ENCODE results near the gene PILRA. TPM values are rescaled to one million over a fixed set of nuclear protein-coding genes. Genes with fewer than 3 reads are reported as not detected.

The PILRA gene
- total and polyA plus RNA-seq, 4 donors = 9.9 to 122 (median 27.5) TPM

DNA sequence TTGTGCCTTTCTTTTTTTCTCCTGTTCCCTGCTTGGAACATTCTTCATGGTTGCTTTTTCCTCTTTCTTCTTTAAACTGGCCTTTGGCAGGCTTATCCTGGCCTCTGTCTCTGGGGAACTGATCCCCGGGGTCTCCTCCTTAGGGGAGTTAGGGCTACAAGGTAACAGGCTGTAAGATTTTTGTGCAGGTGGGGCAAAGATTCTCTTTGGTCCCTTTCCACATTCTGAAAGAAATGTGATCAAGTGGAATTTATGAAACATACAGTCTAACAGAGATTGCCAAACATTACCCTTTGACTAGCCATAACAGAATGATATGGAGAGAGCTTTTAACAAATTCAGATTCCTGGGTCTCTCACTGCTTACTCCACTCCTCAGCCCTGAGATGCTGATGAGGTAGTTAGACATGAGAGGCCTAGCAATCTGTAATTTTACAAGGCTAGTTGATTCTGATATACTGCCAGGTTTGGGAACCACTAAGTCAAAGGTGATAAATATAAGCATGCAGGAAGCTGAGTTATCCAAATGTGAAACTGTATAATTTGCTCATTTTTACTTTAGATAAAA lies 46.5 kb downstream of the PILRA start:
- H3K27me3 ChIP-seq (ENCODE audit: control insufficient read depth in 3 of 3, insufficient read depth in 3 of 3, low read length in 2 of 3) = no peaks in the 10 kb centered on the region
- ATAC-seq (ENCODE audit: insufficient read depth, low FRiP score) (no peak), DNase-seq (no peak)
- 84 to 96% methylated on average over 1 of the region's 1 CpG for WGBS, 2 donors
- H3K4me1 ChIP-seq (ENCODE audit: control insufficient read depth in 5 of 5, insufficient read depth in 5 of 5, low read length in 5 of 5) = no peaks in the 10 kb centered on the region
- peaks cover 0 to 2% (median 0%) of the 10 kb centered on the region in 4 donors for H3K36me3 ChIP-seq (ENCODE audit: control insufficient read depth in 4 of 4, insufficient read depth in 4 of 4, low read length in 4 of 4)
- no peak overlapping the region for H3K27ac ChIP-seq (ENCODE audit: low read depth in 1 of 2, low read length in 1 of 2)
- no peaks in the 10 kb centered on the region for H3K9me3 ChIP-seq (ENCODE audit: control insufficient read depth in 4 of 4, insufficient read depth in 3 of 4, low read length in 3 of 4)
- TF ChIP-seq, protein P1, sequence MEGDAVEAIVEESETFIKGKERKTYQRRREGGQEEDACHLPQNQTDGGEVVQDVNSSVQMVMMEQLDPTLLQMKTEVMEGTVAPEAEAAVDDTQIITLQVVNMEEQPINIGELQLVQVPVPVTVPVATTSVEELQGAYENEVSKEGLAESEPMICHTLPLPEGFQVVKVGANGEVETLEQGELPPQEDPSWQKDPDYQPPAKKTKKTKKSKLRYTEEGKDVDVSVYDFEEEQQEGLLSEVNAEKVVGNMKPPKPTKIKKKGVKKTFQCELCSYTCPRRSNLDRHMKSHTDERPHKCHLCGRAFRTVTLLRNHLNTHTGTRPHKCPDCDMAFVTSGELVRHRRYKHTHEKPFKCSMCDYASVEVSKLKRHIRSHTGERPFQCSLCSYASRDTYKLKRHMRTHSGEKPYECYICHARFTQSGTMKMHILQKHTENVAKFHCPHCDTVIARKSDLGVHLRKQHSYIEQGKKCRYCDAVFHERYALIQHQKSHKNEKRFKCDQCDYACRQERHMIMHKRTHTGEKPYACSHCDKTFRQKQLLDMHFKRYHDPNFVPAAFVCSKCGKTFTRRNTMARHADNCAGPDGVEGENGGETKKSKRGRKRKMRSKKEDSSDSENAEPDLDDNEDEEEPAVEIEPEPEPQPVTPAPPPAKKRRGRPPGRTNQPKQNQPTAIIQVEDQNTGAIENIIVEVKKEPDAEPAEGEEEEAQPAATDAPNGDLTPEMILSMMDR (IDR thresholded peaks at IDR 0.05; ENCODE audit: control extremely low read depth, extremely low read depth) = no peak
- H3K9ac ChIP-seq (ENCODE audit: insufficient read depth in 1 of 2, low read length in 2 of 2) = no peak overlapping the region
- H3K4me3 ChIP-seq = no peak overlapping the region

DNA sequence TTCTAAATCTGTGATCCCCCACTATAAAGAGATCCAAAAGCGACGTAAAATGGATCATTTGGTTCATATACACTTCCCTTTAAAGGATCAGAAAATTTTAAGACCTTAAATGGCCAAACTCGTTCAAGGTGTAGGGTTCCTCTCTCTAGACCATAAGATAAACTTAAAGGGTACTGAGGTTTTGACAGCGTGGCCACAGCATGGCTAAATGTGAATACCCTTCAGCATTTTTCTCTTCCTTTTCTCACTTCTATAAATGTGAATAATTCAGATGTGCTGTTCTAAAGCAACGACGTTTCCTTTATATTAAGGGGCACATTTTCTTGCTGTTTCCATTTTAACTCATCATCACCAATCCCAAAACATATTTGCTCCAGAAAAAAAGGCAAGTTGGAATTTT lies 50.0 kb downstream of the PILRA start:
- Histone ChIP-seq H3K36me3 (ENCODE audit: control insufficient read depth in 4 of 4, insufficient read depth in 4 of 4, low read length in 4 of 4) (peaks cover 0 to 2% (median 0%) of the 10 kb centered on the region in 4 donors), H3K9ac (ENCODE audit: insufficient read depth in 1 of 2, low read length in 2 of 2) (no peak overlapping the region), H3K4me3 (no peak overlapping the region), H3K27ac (ENCODE audit: low read depth in 1 of 2, low read length in 1 of 2) (no peak overlapping the region), H3K27me3 (ENCODE audit: control insufficient read depth in 3 of 3, insufficient read depth in 3 of 3, low read length in 2 of 3) (no peaks in the 10 kb centered on the region), H3K4me1 (ENCODE audit: control insufficient read depth in 5 of 5, insufficient read depth in 5 of 5, low read length in 5 of 5) (peaks cover 0 to 4% (median 0%) of the 10 kb centered on the region in 5 donors), H3K9me3 (ENCODE audit: control insufficient read depth in 4 of 4, insufficient read depth in 3 of 4, low read length in 3 of 4) (no peaks in the 10 kb centered on the region)
- ATAC-seq (ENCODE audit: insufficient read depth, low FRiP score) = no peak
- 83 to 88% methylated on average over 6 of the region's 6 CpGs for WGBS, 2 donors
- DNase-seq = no peak
- TF ChIP-seq, protein P1 (IDR thresholded peaks at IDR 0.05; ENCODE audit: control extremely low read depth, extremely low read depth) = no peak

DNA sequence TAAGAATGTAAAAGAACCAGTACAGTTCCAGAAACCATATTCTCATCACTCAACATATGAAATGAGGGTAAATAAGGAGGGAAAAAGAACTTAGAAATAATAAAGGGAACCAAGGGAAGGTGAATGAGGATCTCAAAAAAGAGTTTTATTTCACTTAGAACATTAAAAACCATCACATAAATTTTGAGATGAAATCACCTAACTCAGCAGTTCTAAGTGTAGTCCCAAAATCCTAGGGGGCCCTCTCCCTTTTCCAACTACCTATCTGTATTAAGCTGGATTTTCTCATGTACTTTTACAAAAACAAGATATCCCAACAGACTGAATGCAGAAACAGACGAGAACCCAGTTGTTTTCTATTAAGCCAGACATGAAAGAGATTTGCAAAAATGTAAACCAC lies 52.1 kb downstream of the PILRA start:
- no peak overlapping the region for H3K27ac ChIP-seq (ENCODE audit: low read depth in 1 of 2, low read length in 1 of 2)
- no peaks in the 10 kb centered on the region for H3K9me3 ChIP-seq (ENCODE audit: control insufficient read depth in 4 of 4, insufficient read depth in 3 of 4, low read length in 3 of 4)
- no peak for DNase-seq
- H3K4me3 ChIP-seq = no peak overlapping the region
- no peak for ATAC-seq (ENCODE audit: insufficient read depth, low FRiP score)
- H3K27me3 ChIP-seq (ENCODE audit: control insufficient read depth in 3 of 3, insufficient read depth in 3 of 3, low read length in 2 of 3) = no peaks in the 10 kb centered on the region
- WGBS, 2 donors = 39 to 86% methylated on average over 1 of the region's 1 CpG
- H3K36me3 ChIP-seq (ENCODE audit: control insufficient read depth in 4 of 4, insufficient read depth in 4 of 4, low read length in 4 of 4) = peaks cover 0 to 2% (median 0%) of the 10 kb centered on the region in 4 donors
- H3K4me1 ChIP-seq (ENCODE audit: control insufficient read depth in 5 of 5, insufficient read depth in 5 of 5, low read length in 5 of 5) = peaks cover 0 to 4% (median 0%) of the 10 kb centered on the region in 5 donors
- TF ChIP-seq, protein P1 (IDR thresholded peaks at IDR 0.05; ENCODE audit: control extremely low read depth, extremely low read depth) = no peak
- no peak overlapping the region for H3K9ac ChIP-seq (ENCODE audit: insufficient read depth in 1 of 2, low read length in 2 of 2)

DNA sequence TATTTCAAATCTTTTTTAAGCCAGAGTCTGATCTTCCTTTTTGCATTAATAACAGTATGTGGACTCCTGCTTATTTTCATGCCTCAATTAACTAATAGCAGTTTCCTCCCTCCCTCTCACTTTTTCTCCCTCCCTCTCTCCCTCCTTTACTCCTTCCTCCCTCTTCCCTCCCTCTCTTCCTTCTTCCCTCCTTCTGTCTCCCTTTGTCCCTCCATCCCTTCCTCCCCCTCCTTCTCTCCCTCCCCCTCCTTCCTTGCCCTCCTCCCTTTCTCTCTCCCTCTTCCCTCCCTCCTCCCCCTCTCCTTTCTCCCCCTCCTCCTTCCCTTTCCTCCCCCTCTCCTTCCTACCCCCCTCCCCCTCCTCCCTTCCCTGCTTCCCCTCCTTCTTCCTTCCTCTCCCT lies 53.2 kb downstream of the PILRA start:
- H3K4me3 ChIP-seq = no peak overlapping the region
- no peaks in the 10 kb centered on the region for H3K9me3 ChIP-seq (ENCODE audit: control insufficient read depth in 4 of 4, insufficient read depth in 3 of 4, low read length in 3 of 4)
- H3K27ac ChIP-seq (ENCODE audit: low read depth in 1 of 2, low read length in 1 of 2) = no peak overlapping the region
- ATAC-seq (ENCODE audit: insufficient read depth, low FRiP score) (no peak), DNase-seq (no peak)
- H3K36me3 ChIP-seq (ENCODE audit: control insufficient read depth in 4 of 4, insufficient read depth in 4 of 4, low read length in 4 of 4) = peaks cover 0 to 5% (median 1%) of the 10 kb centered on the region in 4 donors
- no peak overlapping the region for H3K9ac ChIP-seq (ENCODE audit: insufficient read depth in 1 of 2, low read length in 2 of 2)
- TF ChIP-seq, protein P1 (IDR thresholded peaks at IDR 0.05; ENCODE audit: control extremely low read depth, extremely low read depth) = no peak
- no peaks in the 10 kb centered on the region for H3K27me3 ChIP-seq (ENCODE audit: control insufficient read depth in 3 of 3, insufficient read depth in 3 of 3, low read length in 2 of 3)
- H3K4me1 ChIP-seq (ENCODE audit: control insufficient read depth in 5 of 5, insufficient read depth in 5 of 5, low read length in 5 of 5) = peaks cover 0 to 15% (median 6%) of the 10 kb centered on the region in 5 donors
